NB4 (cell line): ENCODE measurements around the gene TLDC2.

Experiments
- POLR2A ChIP-seq: IDR thresholded peaks from 2 replicates; pipeline ENCODE4 v1.6.1; 2011; ENCODE audit warnings: mild to moderate bottlenecking; ENCODE audit not compliant: insufficient read length; ENCODE audit errors: extremely low read depth
- TF ChIP-seq, protein P1 (sequence below): IDR thresholded peaks from 2 replicates; pipeline ENCODE4 v1.6.1; 2011; ENCODE audit warnings: low read depth, low read length
- TF ChIP-seq, protein P2 (sequence below): IDR thresholded peaks from one replicate; pipeline ENCODE4 v1.5.1; 2012; ENCODE audit warnings: low read depth, low read length

DNA sequence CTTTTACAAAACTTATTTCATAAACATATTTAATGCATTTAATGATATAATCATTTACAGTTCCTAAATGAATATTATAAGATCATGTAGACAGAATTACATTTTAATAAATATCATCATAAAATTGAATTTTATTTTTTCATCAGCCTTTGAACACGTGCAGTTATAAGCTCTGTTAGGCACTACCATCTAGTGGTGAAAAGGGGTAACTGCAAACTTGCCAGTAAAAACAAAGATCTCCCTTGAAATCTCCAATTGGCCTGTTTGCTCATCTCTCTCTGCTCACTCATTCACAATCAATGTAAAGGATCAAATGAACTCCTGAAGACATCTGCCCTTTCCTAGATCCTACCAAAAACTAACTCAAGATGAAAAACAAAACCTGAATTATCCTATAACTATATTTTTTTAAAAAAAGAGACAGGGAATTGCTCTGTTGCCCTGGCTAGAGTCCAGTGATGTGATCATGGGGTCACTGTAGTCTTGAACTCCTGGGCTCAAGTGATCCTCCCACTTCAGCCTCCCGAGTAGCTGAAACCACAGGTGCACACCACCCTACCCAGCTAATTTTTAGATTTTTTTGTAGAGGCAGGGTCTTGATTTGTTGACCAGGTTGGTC is 43.9 kb downstream of the TLDC2 start:
- TF ChIP-seq, protein P1, sequence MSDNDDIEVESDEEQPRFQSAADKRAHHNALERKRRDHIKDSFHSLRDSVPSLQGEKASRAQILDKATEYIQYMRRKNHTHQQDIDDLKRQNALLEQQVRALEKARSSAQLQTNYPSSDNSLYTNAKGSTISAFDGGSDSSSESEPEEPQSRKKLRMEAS, result peak; percentile 83
- TF ChIP-seq, protein P2, sequence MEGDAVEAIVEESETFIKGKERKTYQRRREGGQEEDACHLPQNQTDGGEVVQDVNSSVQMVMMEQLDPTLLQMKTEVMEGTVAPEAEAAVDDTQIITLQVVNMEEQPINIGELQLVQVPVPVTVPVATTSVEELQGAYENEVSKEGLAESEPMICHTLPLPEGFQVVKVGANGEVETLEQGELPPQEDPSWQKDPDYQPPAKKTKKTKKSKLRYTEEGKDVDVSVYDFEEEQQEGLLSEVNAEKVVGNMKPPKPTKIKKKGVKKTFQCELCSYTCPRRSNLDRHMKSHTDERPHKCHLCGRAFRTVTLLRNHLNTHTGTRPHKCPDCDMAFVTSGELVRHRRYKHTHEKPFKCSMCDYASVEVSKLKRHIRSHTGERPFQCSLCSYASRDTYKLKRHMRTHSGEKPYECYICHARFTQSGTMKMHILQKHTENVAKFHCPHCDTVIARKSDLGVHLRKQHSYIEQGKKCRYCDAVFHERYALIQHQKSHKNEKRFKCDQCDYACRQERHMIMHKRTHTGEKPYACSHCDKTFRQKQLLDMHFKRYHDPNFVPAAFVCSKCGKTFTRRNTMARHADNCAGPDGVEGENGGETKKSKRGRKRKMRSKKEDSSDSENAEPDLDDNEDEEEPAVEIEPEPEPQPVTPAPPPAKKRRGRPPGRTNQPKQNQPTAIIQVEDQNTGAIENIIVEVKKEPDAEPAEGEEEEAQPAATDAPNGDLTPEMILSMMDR, result peak; percentile 97
- no peak for TF ChIP-seq POLR2A
